ENCODE data around the gene KCNN3. TPM values are rescaled to one million over a fixed set of nuclear protein-coding genes. Genes with fewer than 3 reads are reported as not detected.

Gene KCNN3
- total RNA-seq, 1 donor from 2014 or later: under 0.01 TPM

DNA sequence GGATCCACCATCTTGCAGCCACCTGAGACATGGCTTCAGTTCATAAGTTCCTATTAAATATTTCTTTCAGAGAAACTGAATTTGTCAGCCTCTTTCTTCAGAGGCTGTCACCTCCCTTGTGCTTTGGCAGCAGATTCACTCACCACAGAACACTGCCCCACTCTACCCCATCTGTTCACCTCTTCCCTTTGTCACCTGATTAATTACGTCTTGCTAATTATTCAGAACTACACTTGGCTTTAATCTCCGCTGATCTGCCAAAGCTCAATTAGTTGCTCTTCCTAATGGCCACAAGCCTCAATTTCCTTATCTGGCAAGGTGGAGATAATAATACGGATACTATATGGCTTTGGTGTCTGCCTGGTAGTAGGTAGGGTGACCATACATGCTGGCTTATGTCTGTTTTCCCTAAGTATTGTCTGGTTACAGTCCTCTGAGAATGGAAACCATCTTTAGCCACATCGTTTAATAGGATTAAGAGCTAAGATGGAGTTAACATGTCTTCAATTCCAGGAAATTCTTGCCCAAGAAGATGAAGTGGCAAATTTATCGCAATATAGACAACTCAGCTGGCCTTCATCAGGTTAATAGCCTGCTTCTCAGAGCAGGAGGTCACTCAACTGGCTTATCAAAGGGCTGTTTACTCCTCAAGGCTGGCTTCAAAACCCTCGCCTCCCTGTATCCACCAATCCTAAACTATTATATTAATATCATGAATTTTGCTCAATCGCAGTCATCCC, 203.9 kb downstream of the KCNN3 start:
- TF ChIP-seq, protein P1, sequence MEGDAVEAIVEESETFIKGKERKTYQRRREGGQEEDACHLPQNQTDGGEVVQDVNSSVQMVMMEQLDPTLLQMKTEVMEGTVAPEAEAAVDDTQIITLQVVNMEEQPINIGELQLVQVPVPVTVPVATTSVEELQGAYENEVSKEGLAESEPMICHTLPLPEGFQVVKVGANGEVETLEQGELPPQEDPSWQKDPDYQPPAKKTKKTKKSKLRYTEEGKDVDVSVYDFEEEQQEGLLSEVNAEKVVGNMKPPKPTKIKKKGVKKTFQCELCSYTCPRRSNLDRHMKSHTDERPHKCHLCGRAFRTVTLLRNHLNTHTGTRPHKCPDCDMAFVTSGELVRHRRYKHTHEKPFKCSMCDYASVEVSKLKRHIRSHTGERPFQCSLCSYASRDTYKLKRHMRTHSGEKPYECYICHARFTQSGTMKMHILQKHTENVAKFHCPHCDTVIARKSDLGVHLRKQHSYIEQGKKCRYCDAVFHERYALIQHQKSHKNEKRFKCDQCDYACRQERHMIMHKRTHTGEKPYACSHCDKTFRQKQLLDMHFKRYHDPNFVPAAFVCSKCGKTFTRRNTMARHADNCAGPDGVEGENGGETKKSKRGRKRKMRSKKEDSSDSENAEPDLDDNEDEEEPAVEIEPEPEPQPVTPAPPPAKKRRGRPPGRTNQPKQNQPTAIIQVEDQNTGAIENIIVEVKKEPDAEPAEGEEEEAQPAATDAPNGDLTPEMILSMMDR (conservative IDR thresholded peaks at IDR 0.05; ENCODE audit: low read depth, low read length): no peak
- H3K4me3 ChIP-seq (ENCODE audit: low read depth, low read length): no peak overlapping the region
- DNase-seq (ENCODE audit: low read depth): no peak

DNA sequence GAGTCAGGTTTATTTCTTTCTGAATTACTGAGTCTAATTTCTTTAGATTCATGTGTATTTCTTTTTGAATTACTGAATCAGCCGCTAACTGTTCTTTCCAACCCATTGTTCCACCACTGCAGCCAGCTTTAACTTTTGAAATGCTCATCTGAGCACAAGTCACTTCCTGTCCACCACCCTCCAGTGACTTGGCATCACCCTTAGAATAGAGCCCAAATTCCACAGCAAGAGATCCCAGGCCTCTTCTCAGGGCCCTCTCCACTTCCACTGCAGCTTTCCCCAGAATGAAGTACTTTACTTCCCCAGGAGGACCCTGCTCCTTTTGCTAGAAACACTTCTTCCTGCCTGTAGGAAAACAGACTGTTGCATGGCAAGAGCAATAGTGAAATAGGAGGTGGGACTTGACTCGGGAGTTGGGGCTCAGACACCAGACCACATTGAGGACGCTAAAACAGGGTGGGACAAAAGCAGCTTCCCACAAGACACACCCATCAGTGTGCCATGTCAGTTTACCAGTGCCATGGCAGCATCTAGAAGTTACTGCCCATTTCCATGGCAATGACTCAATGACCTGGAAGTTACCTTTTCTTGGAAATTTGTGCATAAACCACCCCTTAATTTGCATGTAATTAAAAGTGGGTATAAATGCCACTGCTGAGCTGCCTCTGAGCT, 205.6 kb downstream of the KCNN3 start:
- DNase-seq (ENCODE audit: low read depth): no peak
- TF ChIP-seq, protein P1 (conservative IDR thresholded peaks at IDR 0.05; ENCODE audit: low read depth, low read length): no peak
- H3K4me3 ChIP-seq (ENCODE audit: low read depth, low read length): no peak overlapping the region

DNA sequence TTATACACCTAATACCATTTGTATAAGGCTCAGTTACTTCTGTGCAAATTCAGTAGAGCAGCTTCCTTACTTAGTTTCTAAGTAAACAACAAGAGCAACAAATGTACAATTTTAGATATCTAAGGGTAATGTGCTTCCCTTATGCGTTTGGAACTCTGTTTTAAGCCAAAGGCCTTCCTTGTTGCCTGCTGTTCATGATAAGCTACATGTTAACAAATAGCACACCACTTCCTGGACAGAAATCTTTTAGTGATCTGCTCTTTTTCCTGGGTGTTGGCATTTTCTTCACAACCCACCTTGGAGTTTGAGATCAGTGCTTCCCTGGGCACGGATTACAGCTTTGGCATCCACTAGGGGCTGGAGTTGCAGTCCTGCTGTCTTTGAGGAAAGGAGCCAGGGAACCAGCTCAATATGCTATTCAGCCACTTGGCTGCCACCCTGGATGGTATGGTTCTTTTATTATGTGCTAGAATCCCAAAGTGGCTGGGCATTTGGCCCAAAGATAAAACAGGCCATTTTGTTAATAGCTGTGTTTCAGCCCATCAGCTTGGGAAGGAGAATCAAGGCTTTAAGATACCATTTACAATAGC, 206.5 kb downstream of the KCNN3 start:
- TF ChIP-seq, protein P1 (conservative IDR thresholded peaks at IDR 0.05; ENCODE audit: low read depth, low read length): no peak
- DNase-seq (ENCODE audit: low read depth): no peak
- no peak overlapping the region for H3K4me3 ChIP-seq (ENCODE audit: low read depth, low read length)

DNA sequence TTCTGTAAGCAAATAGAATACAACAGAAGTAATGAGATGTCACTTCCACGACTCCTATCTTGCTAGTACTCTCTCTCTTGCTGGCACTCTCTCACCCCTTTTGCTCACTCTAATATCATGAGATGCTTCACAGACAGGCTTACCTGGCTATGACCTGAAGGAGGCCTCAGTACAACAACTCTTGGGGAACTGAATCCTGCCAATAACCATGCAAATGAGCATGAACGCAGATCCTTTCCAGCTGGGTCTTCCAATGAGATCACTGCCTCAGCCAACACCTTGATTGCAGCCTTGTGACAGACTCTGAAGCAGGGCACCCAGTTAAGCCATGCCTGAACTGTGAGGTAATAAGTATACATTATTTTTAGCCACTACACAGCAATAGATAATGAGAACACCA, 209.0 kb downstream of the KCNN3 start:
- H3K4me3 ChIP-seq (ENCODE audit: low read depth, low read length): no peak overlapping the region
- DNase-seq (ENCODE audit: low read depth): no peak
- TF ChIP-seq, protein P1 (conservative IDR thresholded peaks at IDR 0.05; ENCODE audit: low read depth, low read length): no peak

DNA sequence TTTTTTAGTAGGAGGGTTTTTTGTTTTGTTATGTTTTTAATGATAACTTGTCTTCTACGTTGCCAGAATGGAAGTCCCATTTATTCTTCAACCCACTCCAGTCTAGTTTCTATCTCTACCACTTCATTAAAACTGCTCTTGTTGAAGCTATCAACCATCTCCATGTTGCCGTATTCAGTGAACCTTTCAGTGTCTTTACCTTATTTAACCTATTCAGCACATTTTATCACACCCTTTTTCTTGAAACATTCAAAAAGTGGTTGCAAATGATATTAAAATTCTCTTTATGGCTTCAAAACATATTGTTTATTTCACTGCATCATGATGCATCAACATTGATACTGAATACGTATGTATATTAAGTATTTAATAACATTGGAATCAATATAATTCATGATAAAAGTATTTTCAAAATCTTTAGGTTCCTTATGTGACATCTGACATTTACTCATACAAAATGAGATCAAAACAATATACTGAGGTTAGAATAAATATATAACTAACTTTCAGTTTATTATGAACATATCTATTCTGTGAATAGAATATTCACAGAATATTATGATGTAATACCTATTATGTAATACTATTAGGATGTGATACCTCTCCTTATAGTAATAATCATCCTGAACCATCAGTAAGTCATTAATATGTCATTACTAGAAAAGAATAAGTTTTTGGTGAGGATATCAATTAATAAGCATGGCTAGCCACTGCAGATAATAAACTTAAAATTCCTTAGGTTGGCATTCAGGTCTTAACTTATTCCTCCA, 210.1 kb downstream of the KCNN3 start:
- DNase-seq (ENCODE audit: low read depth): no peak
- no peak overlapping the region for H3K4me3 ChIP-seq (ENCODE audit: low read depth, low read length)
- TF ChIP-seq, protein P1 (conservative IDR thresholded peaks at IDR 0.05; ENCODE audit: low read depth, low read length): no peak

DNA sequence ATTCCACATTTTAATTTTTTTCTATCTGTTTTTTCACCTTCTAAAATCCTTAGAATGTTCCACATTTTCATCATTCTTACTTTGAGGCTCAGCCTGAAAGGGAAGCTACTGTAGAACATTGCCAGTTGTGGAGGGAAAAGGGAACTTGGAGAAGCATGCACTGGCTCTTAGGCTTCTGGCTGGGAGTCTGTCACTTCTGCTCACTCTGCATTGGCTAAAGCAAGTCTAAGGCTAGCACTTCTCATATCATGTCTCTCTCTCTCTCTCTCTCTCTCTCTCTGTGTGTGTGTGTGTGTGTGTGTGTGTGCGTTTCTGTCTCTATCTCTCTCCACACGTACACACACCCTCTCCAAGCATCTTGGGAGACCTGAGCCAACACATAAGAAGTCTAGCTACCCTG, 212.5 kb downstream of the KCNN3 start:
- DNase-seq (ENCODE audit: low read depth): no peak
- no peak overlapping the region for H3K4me3 ChIP-seq (ENCODE audit: low read depth, low read length)
- TF ChIP-seq, protein P1 (conservative IDR thresholded peaks at IDR 0.05; ENCODE audit: low read depth, low read length): no peak
